Sciatic nerve (tissue), 2 donors: Measurements from ENCODE around the gene SNU13. TPM values are rescaled to one million over a fixed set of nuclear protein-coding genes. Genes with fewer than 3 reads are reported as not detected.
"Not testable (repeated sequence)": the region's sequence is repeated elsewhere in the genome, so short reads cannot be mapped to it uniquely, and the experiment has no call there.

Source experiments
- ATAC-seq: fragments of 200-7000 bp; cut with Tn5 transposase; one replicate; pipeline ENCODE4 v1.9.1; 2020; ENCODE audit warnings: mild to moderate bottlenecking, moderate library complexity
- DNase-seq: peaks from one replicate; pipeline ENCODE4 v3.0.0-alpha.2; 2020; ENCODE audit warnings: low spot score
- intact Hi-C: fragments of 100-400 bp; cut with DNase I; formaldehyde crosslinking; loops from one replicate; pipeline ENCODE4 v1.14.2; 2022
- total RNA-seq: library from RNA; stranded (reverse); fragmentation: NEBNext Ultra II Directional; extraction: Animal tissue kit (Norgen Biotek cat#: 25700); gene quantifications from one replicate; pipeline ENCODE4 v1.2.1, GENCODE V29; 2021
- donor health status: DM: no; HTN: no; CAD: no.
- donor health status: DM: no; HTN: no; CAD: no.

SNU13 gene
- total RNA-seq, 1 donor from 2014 or later = 97.2 TPM

DNA sequence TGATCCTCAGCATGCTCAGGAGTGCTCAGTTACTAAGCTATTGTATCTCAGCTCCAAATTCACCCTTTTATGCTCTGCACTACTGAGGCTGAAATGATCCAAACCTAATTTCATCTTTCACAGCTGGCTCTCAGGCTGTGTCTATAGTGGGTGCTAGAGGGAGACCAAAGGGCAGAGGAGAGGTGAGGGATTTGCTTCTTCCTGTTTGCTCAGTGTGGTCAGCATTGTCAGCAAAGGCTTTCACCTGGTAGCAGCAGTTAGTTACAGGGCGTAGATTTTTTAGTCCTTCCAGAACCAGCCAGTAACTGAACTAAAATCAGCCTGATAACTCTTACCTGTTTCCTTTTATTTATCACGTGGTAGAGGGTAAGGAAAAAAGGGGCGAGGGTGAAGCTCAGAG lies 34.3 kb downstream of the SNU13 start:
- no peak for ATAC-seq
- no peak for DNase-seq
- intact Hi-C loops = no loop called here

GRCh38 chr22:41650821-41651220 lies 37.8 kb downstream of the SNU13 start:
- ATAC-seq (no peak), DNase-seq (no peak)
- intact Hi-C loops = no loop called here

DNA sequence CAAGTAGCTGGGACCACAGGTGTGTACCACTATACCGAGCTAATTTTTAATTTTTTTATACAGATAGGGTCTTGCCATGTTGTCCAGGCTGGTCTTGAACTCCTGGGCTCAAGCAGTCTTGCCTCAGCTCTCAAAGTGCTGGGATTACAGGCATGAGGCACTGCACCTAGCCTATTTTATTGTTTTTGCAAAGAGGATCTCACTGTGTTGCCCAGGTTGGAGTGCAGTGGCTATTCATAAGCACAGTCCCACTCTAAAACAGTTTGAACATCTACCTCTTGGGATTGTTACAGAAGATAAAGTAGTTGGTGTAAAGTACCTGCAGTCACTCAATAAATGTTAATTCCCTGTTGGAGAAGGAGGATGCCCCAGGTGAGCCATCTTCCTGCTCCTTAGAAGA lies 38.4 kb downstream of the SNU13 start:
- no peak for ATAC-seq
- DNase-seq = no peak
- intact Hi-C loops = no loop called here

DNA sequence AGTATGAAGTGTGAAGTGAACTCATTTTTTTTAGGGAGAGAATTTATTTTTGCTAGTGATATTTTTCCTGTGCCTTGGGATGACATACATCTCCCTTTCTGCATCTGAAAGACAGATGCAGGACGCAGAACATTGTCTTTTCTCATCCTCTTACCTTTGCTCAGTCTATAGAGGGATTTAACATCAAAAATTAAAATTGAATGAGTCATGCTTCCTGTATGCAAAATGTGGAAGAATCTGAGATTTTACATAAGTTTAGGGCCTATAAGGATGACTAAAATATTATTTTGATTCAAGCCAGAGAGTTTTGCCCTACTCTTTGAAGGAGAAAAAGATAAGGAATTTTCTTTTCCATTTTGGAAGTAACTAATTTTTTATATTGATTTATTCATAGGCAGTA lies 40.2 kb downstream of the SNU13 start:
- DNase-seq = no peak
- intact Hi-C loops = no loop called here
- ATAC-seq = no peak

- no peak for DNase-seq
- intact Hi-C loops = no loop called here
- no peak for ATAC-seq
Measured at GRCh38 chr22:41647771-41648170, 40.9 kb downstream of the SNU13 start.

DNA sequence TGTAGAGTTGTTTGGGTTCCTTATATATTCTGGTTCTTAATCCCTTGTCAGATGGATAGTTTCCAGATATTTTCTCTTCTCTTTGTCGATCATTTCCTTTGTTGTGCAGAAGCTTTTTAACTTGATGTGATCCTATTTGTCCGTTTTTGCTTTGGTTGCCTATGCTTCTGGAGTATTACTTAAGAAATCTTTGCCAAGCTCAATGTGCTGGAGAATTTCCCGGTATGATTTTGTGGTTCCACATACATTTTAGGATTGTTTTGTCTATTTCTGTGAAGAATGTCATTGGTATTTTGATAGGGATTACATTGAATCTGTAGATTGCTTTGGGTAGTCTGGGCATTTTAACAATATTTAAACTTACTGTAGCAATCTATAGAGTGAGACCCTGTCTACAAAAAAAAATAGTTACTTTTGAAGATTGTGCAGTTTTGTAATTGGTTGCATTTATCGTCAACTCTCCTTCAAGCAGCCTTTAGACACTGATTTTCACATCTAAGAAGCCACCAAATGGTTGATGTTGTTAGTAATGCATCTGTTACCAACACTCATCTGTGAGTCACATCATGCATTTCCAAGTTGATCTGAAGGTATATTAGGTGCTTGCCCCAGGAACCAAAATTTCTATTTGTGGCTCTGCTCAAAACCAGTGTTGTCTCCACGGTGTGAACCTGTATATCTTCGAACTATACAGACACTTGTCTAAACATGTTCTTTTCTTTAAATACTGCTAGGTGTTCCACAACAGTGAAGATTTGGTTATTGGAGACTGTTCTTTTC lies 46.1 kb downstream of the SNU13 start:
- intact Hi-C loops = no loop called here
- no peak for ATAC-seq
- DNase-seq = no peak

DNA sequence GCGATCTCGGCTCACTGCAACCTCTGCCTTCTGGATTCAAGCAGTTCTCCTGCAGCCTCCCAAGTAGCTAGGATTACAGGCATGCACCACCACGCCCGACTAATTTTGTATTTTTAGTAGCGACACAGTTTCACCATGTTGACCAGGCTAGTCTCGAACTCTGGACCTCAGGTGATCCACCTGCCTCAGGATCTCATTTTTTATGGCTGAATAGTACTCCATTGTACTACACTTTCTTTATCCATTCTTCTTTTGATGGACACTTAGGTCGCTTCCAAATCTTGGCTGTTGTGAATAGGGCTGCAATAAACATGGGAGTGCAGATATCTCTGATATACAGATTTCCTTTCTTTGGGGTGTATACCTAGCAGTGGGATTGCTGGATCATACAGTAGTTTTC lies 46.8 kb downstream of the SNU13 start:
- no peak for DNase-seq
- ATAC-seq = no peak
- intact Hi-C loops = no loop called here

GRCh38 chr22:41638748-41639147 lies 49.9 kb downstream of the SNU13 start:
- intact Hi-C loops = no loop called here
- no peak for DNase-seq
- ATAC-seq = no peak

- intact Hi-C loops = no loop called here
- ATAC-seq (no peak), DNase-seq (no peak)
Measured at GRCh38 chr22:41638124-41638523, 50.5 kb downstream of the SNU13 start.

- ATAC-seq, DNase-seq, intact Hi-C loops: not testable (repeated sequence)
Measured at GRCh38 chr22:41637623-41638022, 51.0 kb downstream of the SNU13 start.

DNA sequence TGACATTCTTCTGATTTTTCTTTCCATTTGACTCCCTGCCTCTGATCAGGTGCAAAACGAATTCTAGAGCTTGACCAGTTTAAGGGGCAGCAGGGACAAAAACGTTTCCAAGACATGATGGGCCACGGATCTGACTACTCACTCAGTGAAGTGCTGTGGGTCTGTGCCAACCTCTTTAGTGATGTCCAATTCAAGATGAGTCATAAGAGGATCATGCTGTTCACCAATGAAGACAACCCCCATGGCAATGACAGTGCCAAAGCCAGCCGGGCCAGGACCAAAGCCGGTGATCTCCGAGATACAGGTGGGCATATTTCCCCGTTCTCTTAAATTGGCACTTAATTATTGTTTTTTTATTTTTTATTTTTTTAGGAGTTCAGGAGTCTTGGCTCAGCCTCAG lies 52.2 kb downstream of the SNU13 start:
- intact Hi-C loops = no loop called here
- peak; percentile 34 for ATAC-seq
- DNase-seq = no peak

DNA sequence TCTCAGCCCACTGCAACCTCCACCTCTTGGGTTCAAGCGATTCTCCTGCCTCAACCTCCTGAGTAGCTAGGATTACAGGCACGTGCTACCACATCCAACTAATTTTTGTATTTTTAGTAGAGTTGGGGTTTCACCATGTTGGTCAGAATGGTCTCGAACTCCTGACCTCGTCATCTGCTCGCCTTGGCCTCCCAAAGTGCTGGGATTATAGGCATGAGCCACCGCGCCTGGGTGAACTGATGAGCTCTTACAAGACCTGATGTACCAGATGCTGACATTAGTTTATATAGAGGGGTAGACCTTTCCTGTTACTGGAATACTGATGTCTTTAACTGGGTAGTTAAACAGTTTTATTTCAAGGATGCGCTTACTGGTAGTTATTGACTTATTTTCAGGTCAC lies 54.1 kb downstream of the SNU13 start:
- intact Hi-C loops, DNase-seq, ATAC-seq: not testable (repeated sequence)

DNA sequence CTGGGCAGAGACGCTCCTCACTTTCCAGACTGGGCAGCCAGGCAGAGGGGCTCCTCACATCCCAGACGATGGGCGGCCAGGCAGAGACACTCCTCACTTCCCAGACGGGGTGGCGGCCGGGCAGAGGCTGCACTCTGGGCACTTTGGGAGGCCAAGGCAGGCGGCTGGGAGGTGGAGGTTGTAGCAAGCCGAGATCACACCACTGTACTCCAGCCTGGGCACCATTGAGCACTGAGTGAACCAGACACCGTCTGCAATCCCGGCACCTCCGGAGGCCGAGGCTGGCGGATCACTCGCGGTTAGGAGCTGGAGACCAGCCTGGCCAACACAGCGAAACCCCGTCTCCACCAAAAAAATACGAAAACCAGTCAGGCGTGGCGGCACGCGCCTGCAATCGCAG lies 57.1 kb downstream of the SNU13 start:
- intact Hi-C loops, DNase-seq, ATAC-seq: not testable (repeated sequence)

DNA sequence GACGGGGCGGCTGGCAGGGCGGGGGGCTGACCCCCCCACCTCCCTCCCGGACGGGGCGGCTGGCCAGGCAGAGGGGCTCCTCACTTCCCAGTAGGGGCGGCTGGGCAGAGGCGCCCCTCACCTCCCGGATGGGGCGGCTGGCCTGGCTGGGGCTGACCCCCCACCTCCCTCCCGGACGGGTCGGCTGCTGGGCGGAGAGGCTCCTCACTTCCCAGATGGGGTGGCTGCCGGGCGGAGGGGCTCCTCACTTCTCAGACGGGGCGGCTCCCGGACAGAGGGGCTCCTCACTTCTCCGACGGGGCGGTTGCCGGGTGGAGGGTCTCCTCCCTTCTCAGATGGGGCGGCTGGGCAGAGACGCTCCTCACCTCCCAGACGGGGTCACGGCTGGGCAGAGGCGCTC lies 57.6 kb downstream of the SNU13 start:
- DNase-seq, intact Hi-C loops, ATAC-seq: not testable (repeated sequence)

GRCh38 chr22:41625577-41625976 lies 63.1 kb downstream of the SNU13 start:
- ATAC-seq (no peak), DNase-seq (no peak)
- intact Hi-C loops = no loop called here

Other genes starting within 250 kb of the SNU13 start
- 67.7 TPM for gene TOB2, start 242.1 kb downstream of the SNU13 start, total RNA-seq
- gene PHF5A, start 220.2 kb downstream of the SNU13 start, total RNA-seq = 26.9 TPM
- 68.0 TPM for gene ACO2, start 219.8 kb downstream of the SNU13 start, total RNA-seq
- gene POLR3H, start 144.4 kb downstream of the SNU13 start, total RNA-seq = 26.6 TPM
- gene CSDC2, start 127.9 kb downstream of the SNU13 start, total RNA-seq = 1.6 TPM
- gene PMM1, start 99.0 kb downstream of the SNU13 start, total RNA-seq = 28.4 TPM
- gene DESI1, start 67.8 kb downstream of the SNU13 start, total RNA-seq = 28.8 TPM
- 125 TPM for gene XRCC6, start 67.6 kb downstream of the SNU13 start, total RNA-seq
- 2.9 TPM for gene MEI1, start 10.6 kb upstream of the SNU13 start, total RNA-seq
- gene CCDC134, start 111.8 kb upstream of the SNU13 start, total RNA-seq = 8.4 TPM
- gene SREBF2, start 144.2 kb upstream of the SNU13 start, total RNA-seq = 206 TPM
- gene SHISA8, start 226.2 kb upstream of the SNU13 start, total RNA-seq = 0.40 TPM
- gene TNFRSF13C, start 237.9 kb upstream of the SNU13 start, total RNA-seq = 1.2 TPM